Trophoblast cell (in vitro differentiated cells and primary cell): ENCODE data around the gene RAD1.

Experiments used
- DNase-seq, 2 donors: peaks; one replicate each; pipeline ENCODE4 v3.0.0-alpha.2; 2016
- H2AFZ ChIP-seq: 2 replicates; pipeline ENCODE4 v1.6.1; 2013; ENCODE audit warnings: low read length, moderate library complexity, mild to moderate bottlenecking; ENCODE audit not compliant: insufficient read depth, poor library complexity
- H2AK5ac ChIP-seq: 2 replicates; pipeline ENCODE4 v1.6.1; 2013; ENCODE audit warnings: mild to moderate bottlenecking, low read length
- H2BK120ac ChIP-seq: 2 replicates; pipeline ENCODE4 v1.6.1; 2013; ENCODE audit warnings: low read length, mild to moderate bottlenecking, moderate library complexity; ENCODE audit not compliant: insufficient read depth, poor library complexity
- H2BK12ac ChIP-seq: 2 replicates; pipeline ENCODE4 v1.6.1; 2013; ENCODE audit warnings: mild to moderate bottlenecking, low read length, moderate library complexity
- H2BK5ac ChIP-seq: 2 replicates; pipeline ENCODE4 v1.6.1; 2013; ENCODE audit warnings: low read length, low read depth, moderate library complexity, mild to moderate bottlenecking; ENCODE audit not compliant: poor library complexity
- H3K14ac ChIP-seq: 2 replicates; pipeline ENCODE4 v1.6.1; 2013; ENCODE audit warnings: mild to moderate bottlenecking, low read length
- H3K18ac ChIP-seq: 2 replicates; pipeline ENCODE4 v1.6.1; 2013; ENCODE audit warnings: mild to moderate bottlenecking, low read length
- H3K23ac ChIP-seq: 2 replicates; pipeline ENCODE4 v1.6.1; 2013; ENCODE audit warnings: low read length
- H3K27ac ChIP-seq: 2 replicates; pipeline ENCODE4 v1.5.1; 2013; ENCODE audit warnings: low read depth, mild to moderate bottlenecking, inconsistent platforms, low read length, moderate library complexity
- H3K27me3 ChIP-seq: 2 replicates; pipeline ENCODE4 v1.6.1; 2013; ENCODE audit warnings: inconsistent platforms, mild to moderate bottlenecking, low read length, moderate library complexity; ENCODE audit not compliant: insufficient read depth
- H3K36me3 ChIP-seq, 2 experiments: 1 replicate in 1 of 2; 2 replicates in 1 of 2; pipeline ENCODE4 v1.6.1; 2013; ENCODE audit warnings: low read length in 2 of 2, mild to moderate bottlenecking in 2 of 2, moderate library complexity in 1 of 2; ENCODE audit not compliant: insufficient read depth in 2 of 2, control insufficient read depth in 1 of 2
- H3K4ac ChIP-seq: 2 replicates; pipeline ENCODE4 v1.6.1; 2013; ENCODE audit warnings: low read depth, mild to moderate bottlenecking, low read length, moderate library complexity
- H3K4me1 ChIP-seq, 2 experiments: 1 replicate in 1 of 2; 2 replicates in 1 of 2; pipeline ENCODE4 v1.6.1; 2013; ENCODE audit warnings: low read length in 2 of 2, mild to moderate bottlenecking in 2 of 2, moderate library complexity in 1 of 2; ENCODE audit not compliant: insufficient read depth in 2 of 2, control insufficient read depth in 1 of 2
- H3K4me2 ChIP-seq: 2 replicates; pipeline ENCODE4 v1.6.1; 2013; ENCODE audit warnings: inconsistent platforms, mild to moderate bottlenecking, low read length, moderate library complexity
- H3K4me3 ChIP-seq: 2 replicates; pipeline ENCODE4 v1.5.1; 2013; ENCODE audit warnings: mild to moderate bottlenecking, low read depth, low read length, inconsistent platforms
- H3K79me1 ChIP-seq: one replicate; pipeline ENCODE4 v1.6.1; 2013; ENCODE audit warnings: low read length
- H3K79me2 ChIP-seq: 2 replicates; pipeline ENCODE4 v1.6.1; 2013; ENCODE audit warnings: low read length, mild to moderate bottlenecking; ENCODE audit not compliant: control insufficient read depth, insufficient read depth, poor library complexity
- H3K9ac ChIP-seq: 2 replicates; pipeline ENCODE4 v1.6.1; 2013; ENCODE audit warnings: mild to moderate bottlenecking, low read length
- H3K9me3 ChIP-seq: 2 replicates; pipeline ENCODE4 v1.6.1; 2013; ENCODE audit warnings: low read depth, mild to moderate bottlenecking, control low read depth, inconsistent platforms, low read length; ENCODE audit not compliant: insufficient read depth
- H4K12ac ChIP-seq: 2 replicates; pipeline ENCODE4 v1.6.1; 2013; ENCODE audit warnings: low read depth, mild to moderate bottlenecking, low read length, moderate library complexity
- H4K8ac ChIP-seq: 2 replicates; pipeline ENCODE4 v1.6.1; 2013; ENCODE audit warnings: low read depth, mild to moderate bottlenecking, low read length, moderate library complexity
- H4K91ac ChIP-seq: one replicate; pipeline ENCODE4 v1.6.1; 2013; ENCODE audit warnings: low read depth, mild to moderate bottlenecking, low read length, moderate library complexity
- WGBS: extraction: QIAGEN DNeasy Blood & Tissue Kit; methylation state at CpG from one replicate; pipeline ENCODE4 v1.1.7; 2013; ENCODE audit warnings: missing lambda C conversion rate; ENCODE audit not compliant: insufficient read length, insufficient coverage; ENCODE audit errors: extremely low coverage; 5-methylcytosine and 5-hydroxymethylcytosine counted together

The RAD1 gene

DNA sequence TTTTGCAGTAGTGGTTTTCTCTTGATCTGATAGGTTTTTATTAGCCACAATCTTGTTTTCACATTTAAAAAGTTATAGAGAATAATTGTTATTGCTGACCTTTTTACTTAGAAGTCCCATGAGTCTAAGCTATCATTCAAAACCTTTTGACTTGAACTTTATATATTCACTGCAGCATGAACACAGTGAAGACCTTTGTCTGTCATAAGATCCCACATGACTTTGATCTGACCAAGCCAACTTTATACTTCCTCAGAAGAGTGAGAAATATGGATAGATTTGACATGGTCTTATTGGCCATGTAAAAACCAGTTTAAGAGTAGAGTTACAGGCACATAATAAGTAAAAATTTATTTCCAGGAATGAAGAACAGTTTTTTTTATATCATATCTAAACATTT lies 34.1 kb downstream of the RAD1 start:
- Histone ChIP-seq H4K91ac (no peak overlapping the region), H3K4me1 (no peaks in the 10 kb centered on the region), H3K4me2 (no peak overlapping the region), H3K9ac (no peak overlapping the region), H3K14ac (no peak overlapping the region), H3K4ac (no peak overlapping the region), H2AK5ac (no peak overlapping the region), H2BK120ac (no peak overlapping the region), H3K36me3 (no peaks in the 10 kb centered on the region), H3K79me2 (no peaks in the 10 kb centered on the region), H3K79me1 (no peaks in the 10 kb centered on the region), H4K8ac (no peak overlapping the region), H3K18ac (no peak overlapping the region), H3K4me3 (no peak overlapping the region), H4K12ac (no peak overlapping the region), H3K9me3 (no peaks in the 10 kb centered on the region), H2AFZ (no peak overlapping the region), H3K27me3 (no peaks in the 10 kb centered on the region), H3K27ac (no peak overlapping the region), H2BK12ac (no peak overlapping the region), H3K23ac (no peak overlapping the region), H2BK5ac (no peak overlapping the region)
- no peak for DNase-seq

DNA sequence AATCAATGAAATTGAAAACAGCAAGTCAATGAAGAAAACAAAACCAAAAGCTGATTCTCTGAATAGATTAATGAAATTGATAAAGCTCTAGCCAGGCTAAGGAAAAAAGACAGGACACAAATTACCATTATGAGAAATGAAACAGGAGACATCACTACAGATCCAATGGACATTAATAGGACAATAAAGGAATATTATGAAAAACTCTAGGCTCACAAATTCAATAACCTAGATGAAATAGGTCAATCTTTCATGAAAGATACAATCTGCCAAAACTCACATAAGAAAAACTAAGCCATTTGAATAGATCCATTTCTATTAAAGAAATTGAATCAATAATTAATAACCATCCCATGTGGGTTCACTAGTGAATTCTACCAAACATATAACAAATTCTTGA lies 39.0 kb downstream of the RAD1 start:
- Histone ChIP-seq H3K79me1 (no peaks in the 10 kb centered on the region), H2BK5ac (no peak overlapping the region), H3K4me3 (no peak overlapping the region), H3K4me1 (no peaks in the 10 kb centered on the region), H2AFZ (no peak overlapping the region), H2AK5ac (no peak overlapping the region), H3K27ac (no peak overlapping the region), H4K12ac (no peak overlapping the region), H3K23ac (no peak overlapping the region), H3K4ac (no peak overlapping the region), H3K14ac (no peak overlapping the region), H3K79me2 (no peaks in the 10 kb centered on the region), H3K18ac (no peak overlapping the region), H3K9ac (no peak overlapping the region), H2BK12ac (no peak overlapping the region), H3K4me2 (no peak overlapping the region), H3K36me3 (no peaks in the 10 kb centered on the region), H3K27me3 (no peaks in the 10 kb centered on the region), H4K91ac (no peak overlapping the region), H4K8ac (no peak overlapping the region), H3K9me3 (no peaks in the 10 kb centered on the region), H2BK120ac (no peak overlapping the region)
- no peak for DNase-seq

DNA sequence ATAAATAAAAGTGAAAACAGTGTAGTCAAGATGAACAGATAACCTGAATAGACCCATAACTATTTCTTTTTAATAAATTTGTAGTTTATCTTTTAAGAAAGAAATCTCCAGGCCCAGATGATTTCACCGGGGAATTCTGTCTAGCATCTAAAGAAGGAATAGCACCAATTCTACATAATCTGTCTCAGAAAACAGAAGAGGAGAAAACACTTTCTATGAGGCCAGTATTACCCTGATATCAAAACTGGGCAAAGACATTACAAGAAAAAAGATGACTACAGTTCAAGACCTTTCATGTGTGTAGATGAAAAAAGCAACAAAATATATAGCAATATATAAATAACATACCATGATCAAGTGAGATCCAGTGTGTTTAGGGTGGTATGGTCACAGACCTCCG lies 44.9 kb downstream of the RAD1 start:
- DNase-seq = no peak
- Histone ChIP-seq H2BK12ac (no peak overlapping the region), H2BK5ac (no peak overlapping the region), H4K8ac (no peak overlapping the region), H3K4ac (no peak overlapping the region), H3K14ac (no peak overlapping the region), H2AK5ac (no peak overlapping the region), H3K23ac (no peak overlapping the region), H3K9ac (no peak overlapping the region), H3K27me3 (no peaks in the 10 kb centered on the region), H3K36me3 (no peaks in the 10 kb centered on the region), H2AFZ (no peak overlapping the region), H4K91ac (no peak overlapping the region), H3K4me1 (peaks cover 5% of the 10 kb centered on the region in 2 experiments), H3K79me1 (peaks cover 5% of the 10 kb centered on the region), H3K18ac (no peak overlapping the region), H3K4me2 (no peak overlapping the region), H3K27ac (no peak overlapping the region), H4K12ac (no peak overlapping the region), H3K79me2 (no peaks in the 10 kb centered on the region), H2BK120ac (no peak overlapping the region), H3K9me3 (no peaks in the 10 kb centered on the region), H3K4me3 (no peak overlapping the region)
- no CpG with 5 or more reads among the region's 2 CpGs for WGBS

DNA sequence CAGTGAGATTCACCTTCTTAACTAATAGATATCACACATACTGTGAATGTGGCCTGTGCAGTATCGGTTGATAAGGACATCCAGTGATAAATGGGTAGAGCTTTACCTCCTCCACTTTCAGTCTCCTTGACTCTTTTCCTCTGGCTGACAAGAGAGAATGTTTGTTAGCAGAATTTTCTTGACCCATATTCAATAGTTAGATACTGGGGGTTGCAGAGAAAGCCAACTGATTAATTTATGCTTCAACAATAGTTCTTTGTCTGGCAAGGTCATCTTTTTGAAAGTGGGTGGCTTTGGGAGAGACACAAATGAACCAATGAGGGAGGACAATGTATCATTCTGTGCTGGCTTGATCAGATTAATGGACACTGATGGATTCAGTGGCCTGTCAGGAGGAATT lies 46.0 kb downstream of the RAD1 start:
- Histone ChIP-seq H4K91ac (no peak overlapping the region), H3K14ac (no peak overlapping the region), H3K23ac (no peak overlapping the region), H3K36me3 (no peaks in the 10 kb centered on the region), H2AFZ (no peak overlapping the region), H3K79me1 (peaks cover 5% of the 10 kb centered on the region), H3K4ac (no peak overlapping the region), H3K27me3 (no peaks in the 10 kb centered on the region), H2BK120ac (no peak overlapping the region), H3K4me2 (no peak overlapping the region), H3K4me3 (no peak overlapping the region), H3K9me3 (no peaks in the 10 kb centered on the region), H3K9ac (no peak overlapping the region), H3K18ac (no peak overlapping the region), H3K79me2 (no peaks in the 10 kb centered on the region), H2BK12ac (no peak overlapping the region), H4K12ac (no peak overlapping the region), H3K27ac (no peak overlapping the region), H4K8ac (no peak overlapping the region), H2AK5ac (no peak overlapping the region), H2BK5ac (no peak overlapping the region), H3K4me1 (peaks cover 5% of the 10 kb centered on the region in 2 experiments)
- WGBS = no CpG with 5 or more reads among the region's 1 CpG
- DNase-seq = no peak

DNA sequence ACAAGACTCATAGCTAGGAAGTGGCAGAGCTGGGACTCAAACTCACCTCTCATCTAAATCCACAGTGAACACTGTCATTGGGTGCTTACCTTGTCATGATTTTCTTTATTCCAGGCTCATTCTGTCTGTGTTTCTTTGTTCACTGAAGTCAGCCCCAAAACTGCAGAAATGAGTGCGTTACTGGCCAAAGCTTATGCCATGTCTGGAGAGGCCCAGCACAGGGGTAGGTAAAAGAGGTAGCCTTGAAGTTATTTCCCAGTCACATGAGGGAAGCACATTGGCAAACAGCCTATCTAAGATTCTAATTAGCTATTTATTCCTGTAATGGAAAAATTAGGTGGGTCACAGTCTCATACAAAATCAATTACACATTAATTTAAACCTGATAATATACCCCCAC lies 46.5 kb downstream of the RAD1 start:
- Histone ChIP-seq H3K4me3 (no peak overlapping the region), H3K4ac (no peak overlapping the region), H4K12ac (no peak overlapping the region), H3K14ac (no peak overlapping the region), H2AK5ac (no peak overlapping the region), H3K36me3 (no peaks in the 10 kb centered on the region), H3K79me1 (peaks cover 5% of the 10 kb centered on the region), H3K23ac (no peak overlapping the region), H2BK12ac (no peak overlapping the region), H2BK120ac (no peak overlapping the region), H4K91ac (no peak overlapping the region), H3K9ac (no peak overlapping the region), H3K18ac (no peak overlapping the region), H2AFZ (no peak overlapping the region), H4K8ac (no peak overlapping the region), H3K4me2 (no peak overlapping the region), H3K9me3 (no peaks in the 10 kb centered on the region), H3K79me2 (no peaks in the 10 kb centered on the region), H3K27ac (no peak overlapping the region), H3K27me3 (no peaks in the 10 kb centered on the region), H2BK5ac (no peak overlapping the region), H3K4me1 (peaks cover 5% of the 10 kb centered on the region in 2 experiments)
- WGBS = no CpG with 5 or more reads among the region's 1 CpG
- DNase-seq = no peak
